Cerebellar nuclear complex (tissue), 1 donor: Measurements from ENCODE around the gene AGGF1.
"Not testable (repeated sequence)": the region's sequence is repeated elsewhere in the genome, so short reads cannot be mapped to it uniquely, and the experiment has no call there.

Experiments used
- DNase-seq, 2 experiments: peaks; one replicate each; lab custom pipeline; 2025; lab: John Stamatoyannopoulos, UW

The AGGF1 gene

DNA sequence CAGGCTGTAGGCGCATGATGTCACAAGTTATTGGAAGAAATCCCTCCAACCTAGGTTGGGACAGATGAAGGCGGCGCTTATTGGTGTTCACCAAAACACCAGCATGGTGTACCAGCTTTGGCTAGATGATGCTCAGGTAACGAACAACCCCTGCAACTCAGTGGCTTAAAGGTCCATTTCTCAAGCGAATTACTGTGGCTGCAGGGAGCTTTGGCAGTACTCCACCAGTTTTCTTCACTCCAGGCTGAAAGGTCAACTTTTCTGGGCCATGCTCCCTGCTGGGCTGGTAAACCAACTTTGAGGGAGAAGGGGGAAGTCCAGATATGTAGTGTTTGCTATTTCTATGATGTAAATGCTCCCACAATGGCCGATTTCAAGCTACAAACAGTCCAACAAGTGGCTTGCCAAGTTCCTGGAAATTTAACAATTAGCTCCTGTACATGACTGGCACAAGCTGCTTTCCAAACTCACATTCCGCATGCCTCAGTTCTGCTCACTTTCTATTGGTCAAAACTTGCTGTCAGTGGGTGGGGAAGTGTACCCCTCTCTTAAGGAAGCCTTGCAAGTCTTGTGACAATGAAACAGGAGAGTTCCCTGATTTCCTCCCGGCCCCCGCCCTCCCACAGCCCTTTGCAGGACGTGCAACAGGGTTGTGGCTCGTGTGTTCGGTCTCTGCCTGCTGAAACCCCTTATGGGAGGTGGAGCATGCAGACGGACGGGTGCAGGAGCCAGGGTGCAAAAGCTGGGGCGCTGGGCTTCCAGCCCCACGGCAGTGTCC, 57.5 kb downstream of the AGGF1 start:
- no peak for DNase-seq

DNA sequence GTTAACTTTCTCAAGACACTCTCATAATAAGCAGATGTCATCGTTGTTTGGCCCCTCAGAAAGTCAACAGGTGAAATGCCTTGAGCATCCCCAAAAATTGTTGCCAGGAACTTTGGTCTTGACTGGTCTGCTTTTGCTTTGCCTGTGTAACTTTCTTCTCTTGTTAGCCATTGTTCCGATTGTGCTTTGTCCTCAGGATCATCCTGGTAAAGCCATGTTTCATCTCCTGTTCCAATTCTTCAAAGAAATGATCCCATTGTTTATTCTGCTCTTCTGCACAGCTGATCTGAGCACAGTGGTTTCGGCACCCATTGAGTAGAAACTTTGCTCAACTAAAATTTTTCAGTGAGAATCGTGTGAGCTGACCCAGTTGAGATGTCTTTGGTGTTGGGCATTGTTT, 65.0 kb downstream of the AGGF1 start:
- no peak for DNase-seq

DNA sequence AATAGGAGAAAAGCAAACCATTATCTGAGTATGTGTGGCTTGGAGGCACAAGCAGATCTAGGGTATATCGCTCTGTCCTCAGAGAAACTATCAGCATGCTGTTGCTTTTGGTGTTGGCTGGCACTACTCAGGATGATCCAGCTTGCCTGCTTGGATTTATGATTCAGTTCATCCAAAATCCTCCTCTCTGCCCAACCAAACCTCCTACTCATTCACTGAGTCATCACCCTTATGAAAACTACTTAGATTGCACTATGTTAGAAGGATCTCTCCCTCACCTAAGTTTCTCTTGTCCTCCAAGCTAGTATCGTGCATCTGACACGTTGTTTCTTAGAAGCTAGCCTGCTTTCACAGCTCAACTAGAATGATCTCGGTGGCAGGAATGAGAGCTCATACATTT, 71.1 kb downstream of the AGGF1 start:
- DNase-seq = no peak

DNA sequence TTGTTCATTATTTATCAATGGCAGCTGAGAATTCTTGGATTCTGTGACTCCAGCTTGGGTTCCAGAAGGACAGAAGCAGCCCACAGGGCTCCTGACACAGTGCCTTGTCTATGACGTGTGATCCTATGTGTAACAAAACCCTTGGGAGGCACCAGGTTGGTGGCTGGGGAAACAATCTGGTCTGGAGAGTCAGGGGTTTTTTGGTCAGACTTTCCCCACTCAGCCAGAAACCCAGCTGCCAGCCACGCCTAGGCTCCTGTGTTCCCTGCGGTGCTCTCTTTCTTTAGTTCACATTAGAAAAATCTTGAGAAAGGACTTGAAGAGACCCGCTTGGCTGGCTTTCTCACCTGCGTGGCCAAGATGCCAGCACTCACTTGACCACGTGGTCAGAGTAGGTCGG, 72.3 kb downstream of the AGGF1 start:
- no peak for DNase-seq

DNA sequence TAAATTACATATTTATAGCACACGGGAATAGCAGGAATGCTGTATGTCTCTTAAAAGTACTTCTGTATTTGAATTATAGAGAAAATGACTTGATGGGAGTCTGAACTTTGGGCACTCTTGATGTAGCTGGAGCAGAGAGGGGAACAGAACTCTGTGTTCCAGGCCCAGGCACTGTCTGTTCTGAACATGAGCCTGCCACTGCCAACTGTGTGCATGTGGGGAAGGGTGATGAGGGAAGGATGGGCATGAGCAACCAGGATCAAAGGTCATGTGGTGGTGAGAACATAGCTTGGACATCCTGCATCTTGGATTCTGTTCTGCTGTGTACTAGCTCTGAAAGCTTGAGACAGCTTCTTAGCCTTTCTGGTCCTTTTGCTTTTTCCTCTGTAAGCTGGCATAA, 73.3 kb downstream of the AGGF1 start:
- DNase-seq = no peak

DNA sequence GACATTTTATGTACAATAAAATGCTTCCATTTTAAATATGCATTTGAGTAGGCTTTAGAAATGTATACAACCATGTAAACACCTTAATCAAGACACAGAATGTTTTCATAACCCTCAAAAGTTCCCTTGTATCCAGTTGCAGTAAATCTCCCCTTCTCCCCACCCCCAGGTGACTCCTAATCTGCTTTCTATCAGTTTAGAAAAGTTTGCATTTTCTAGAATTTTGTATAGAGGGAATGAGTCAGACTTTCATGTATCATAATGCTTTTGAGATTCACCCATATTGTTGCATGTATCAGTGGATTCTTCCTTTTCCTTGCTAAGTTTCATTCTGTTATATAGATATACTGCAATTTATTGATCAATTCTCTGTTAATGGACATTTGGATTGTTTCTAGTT, 74.6 kb downstream of the AGGF1 start:
- DNase-seq = no peak

DNA sequence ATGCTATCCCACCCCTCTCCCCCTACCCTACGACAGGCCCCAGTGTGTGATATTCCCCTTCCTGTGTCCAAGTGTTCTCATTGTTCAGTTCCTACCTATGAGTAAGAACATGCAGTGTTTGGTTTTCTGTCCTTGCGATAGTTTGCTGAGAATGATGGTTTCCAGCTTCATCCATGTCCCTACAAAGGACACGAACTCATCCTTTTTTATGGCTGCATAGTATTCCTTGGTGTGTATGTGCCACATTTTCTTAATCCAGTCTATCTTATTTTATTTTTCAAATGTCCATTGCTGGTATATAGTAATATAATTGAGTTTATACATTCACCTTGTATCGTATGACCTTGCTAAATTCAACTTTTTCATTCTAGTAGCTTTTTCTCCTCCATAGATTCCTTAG, 76.8 kb downstream of the AGGF1 start:
- DNase-seq = not testable (repeated sequence)
